Measurements from ENCODE around the gene IGHMBP2.

- TF ChIP-seq, protein P1, sequence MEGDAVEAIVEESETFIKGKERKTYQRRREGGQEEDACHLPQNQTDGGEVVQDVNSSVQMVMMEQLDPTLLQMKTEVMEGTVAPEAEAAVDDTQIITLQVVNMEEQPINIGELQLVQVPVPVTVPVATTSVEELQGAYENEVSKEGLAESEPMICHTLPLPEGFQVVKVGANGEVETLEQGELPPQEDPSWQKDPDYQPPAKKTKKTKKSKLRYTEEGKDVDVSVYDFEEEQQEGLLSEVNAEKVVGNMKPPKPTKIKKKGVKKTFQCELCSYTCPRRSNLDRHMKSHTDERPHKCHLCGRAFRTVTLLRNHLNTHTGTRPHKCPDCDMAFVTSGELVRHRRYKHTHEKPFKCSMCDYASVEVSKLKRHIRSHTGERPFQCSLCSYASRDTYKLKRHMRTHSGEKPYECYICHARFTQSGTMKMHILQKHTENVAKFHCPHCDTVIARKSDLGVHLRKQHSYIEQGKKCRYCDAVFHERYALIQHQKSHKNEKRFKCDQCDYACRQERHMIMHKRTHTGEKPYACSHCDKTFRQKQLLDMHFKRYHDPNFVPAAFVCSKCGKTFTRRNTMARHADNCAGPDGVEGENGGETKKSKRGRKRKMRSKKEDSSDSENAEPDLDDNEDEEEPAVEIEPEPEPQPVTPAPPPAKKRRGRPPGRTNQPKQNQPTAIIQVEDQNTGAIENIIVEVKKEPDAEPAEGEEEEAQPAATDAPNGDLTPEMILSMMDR (IDR thresholded peaks at IDR 0.05), result no peak
- no peak for TF ChIP-seq POLR2A (IDR thresholded peaks at IDR 0.05)
These were observed 80.1 kb downstream of the IGHMBP2 start for GRCh38 chr11:68983801-68984200.
